H9 (cell line): Measurements from ENCODE around the gene MAPKAPK2. TPM values are rescaled to one million over a fixed set of nuclear protein-coding genes. Genes with fewer than 3 reads are reported as not detected.

ENCODE experiments used
- DNase-seq: peaks from one replicate; pipeline ENCODE4 v3.0.0-alpha.2; 2017
- H2AFZ ChIP-seq: one replicate; pipeline ENCODE4 v1.6.1; 2013; ENCODE audit warnings: mild to moderate bottlenecking, low read length, control low read depth, moderate library complexity
- H2AK5ac ChIP-seq: 2 replicates; pipeline ENCODE4 v1.6.1; 2013; ENCODE audit warnings: low read length, control low read depth, mixed read lengths; ENCODE audit not compliant: insufficient read length
- H2BK120ac ChIP-seq: one replicate; pipeline ENCODE4 v1.6.1; 2013; ENCODE audit warnings: low read depth, mild to moderate bottlenecking, low read length, control low read depth, inconsistent platforms; ENCODE audit not compliant: poor library complexity, severe bottlenecking
- H2BK12ac ChIP-seq: 2 replicates; pipeline ENCODE4 v1.6.1; 2013; ENCODE audit warnings: low read length, control low read depth, mixed read lengths, low read depth; ENCODE audit not compliant: insufficient read length
- H2BK15ac ChIP-seq: 2 replicates; pipeline ENCODE4 v1.6.1; 2013; ENCODE audit warnings: low read depth, low read length, control low read depth
- H2BK20ac ChIP-seq: one replicate; pipeline ENCODE4 v1.6.1; 2013; ENCODE audit warnings: low read depth, mild to moderate bottlenecking, low read length, control low read depth, inconsistent platforms; ENCODE audit not compliant: poor library complexity, severe bottlenecking
- H2BK5ac ChIP-seq: 2 replicates; pipeline ENCODE4 v1.6.1; 2013; ENCODE audit warnings: low read length, control low read depth, mixed read lengths; ENCODE audit not compliant: insufficient read length
- H3K14ac ChIP-seq: 2 replicates; pipeline ENCODE4 v1.6.1; 2013; ENCODE audit warnings: low read length, control low read depth; ENCODE audit not compliant: insufficient read depth
- H3K18ac ChIP-seq: 2 replicates; pipeline ENCODE4 v1.6.1; 2013; ENCODE audit warnings: low read depth, mild to moderate bottlenecking, mixed read lengths, low read length, control low read depth; ENCODE audit not compliant: insufficient read length
- H3K23ac ChIP-seq: 2 replicates; pipeline ENCODE4 v1.6.1; 2013; ENCODE audit warnings: low read length, control low read depth, mixed read lengths, low read depth; ENCODE audit not compliant: insufficient read length
- H3K23me2 ChIP-seq: 2 replicates; pipeline ENCODE4 v1.6.1; 2013; ENCODE audit warnings: low read depth, mild to moderate bottlenecking, mixed read lengths, low read length, control low read depth; ENCODE audit not compliant: insufficient read length, poor library complexity, severe bottlenecking
- H3K27ac ChIP-seq: 2 replicates; pipeline ENCODE4 v1.5.1; 2013; ENCODE audit warnings: low read length, control low read depth, mixed read lengths, low read depth; ENCODE audit not compliant: insufficient read length
- H3K27me3 ChIP-seq: 2 replicates; pipeline ENCODE4 v1.6.1; 2013; ENCODE audit warnings: low read length, control low read depth, inconsistent platforms; ENCODE audit not compliant: insufficient read depth
- H3K4ac ChIP-seq: 2 replicates; pipeline ENCODE4 v1.6.1; 2013; ENCODE audit warnings: low read depth, mild to moderate bottlenecking, control low read depth, inconsistent platforms, low read length, moderate library complexity
- H3K4me1 ChIP-seq: 2 replicates; pipeline ENCODE4 v1.6.1; 2013; ENCODE audit warnings: low read length, control low read depth, inconsistent platforms; ENCODE audit not compliant: insufficient read depth
- H3K4me2 ChIP-seq: 2 replicates; pipeline ENCODE4 v1.6.1; 2013; ENCODE audit warnings: low read length, control low read depth, mixed read lengths; ENCODE audit not compliant: insufficient read length, insufficient read depth
- H3K56ac ChIP-seq: 2 replicates; pipeline ENCODE4 v1.6.1; 2013; ENCODE audit warnings: low read depth, mild to moderate bottlenecking, mixed read lengths, low read length, control low read depth; ENCODE audit not compliant: insufficient read length
- H3K79me1 ChIP-seq: 2 replicates; pipeline ENCODE4 v1.6.1; 2013; ENCODE audit warnings: low read depth, mild to moderate bottlenecking, moderate library complexity, low read length, control low read depth, inconsistent platforms; ENCODE audit not compliant: insufficient read depth, poor library complexity, severe bottlenecking
- H3K79me2 ChIP-seq: 2 replicates; pipeline ENCODE4 v1.6.1; 2013; ENCODE audit warnings: low read length, control low read depth, inconsistent platforms; ENCODE audit not compliant: insufficient read depth
- H3K9ac ChIP-seq: 2 replicates; pipeline ENCODE4 v1.6.1; 2013; ENCODE audit warnings: low read length, control low read depth, mixed read lengths; ENCODE audit not compliant: insufficient read length; ENCODE audit errors: extremely low read depth
- H3K9me3 ChIP-seq: one replicate; pipeline ENCODE4 v1.6.1; 2013; ENCODE audit warnings: low read depth, low read length, inconsistent platforms; ENCODE audit not compliant: control insufficient read depth
- H3T11ph ChIP-seq: one replicate; pipeline ENCODE4 v1.6.1; 2013; ENCODE audit warnings: mild to moderate bottlenecking, low read length, control low read depth, inconsistent platforms
- H4K20me1 ChIP-seq: one replicate; pipeline ENCODE4 v1.6.1; 2013; ENCODE audit not compliant: control insufficient read depth, insufficient read length, insufficient read depth
- H4K5ac ChIP-seq: 2 replicates; pipeline ENCODE4 v1.6.1; 2013; ENCODE audit warnings: low read depth, mild to moderate bottlenecking, mixed read lengths, low read length, control low read depth; ENCODE audit not compliant: insufficient read length
- H4K8ac ChIP-seq: replicated peaks from 2 replicates; pipeline ENCODE4 v1.6.1; 2013; ENCODE audit warnings: low read length, control low read depth, mixed read lengths, low read depth; ENCODE audit not compliant: insufficient read length
- H4K91ac ChIP-seq: 2 replicates; pipeline ENCODE4 v1.6.1; 2013; ENCODE audit warnings: low read depth, mild to moderate bottlenecking, moderate library complexity, mixed read lengths, low read length, control low read depth; ENCODE audit not compliant: insufficient read length
- H3K27ac Mint-ChIP-seq, 3 experiments: 2 replicates in 2 of 3; 3 replicates in 1 of 3; pipeline ENCODE4 v1.8.0; 2020 to 2021; ENCODE audit warnings: mixed read lengths in 3 of 3, mild to moderate bottlenecking in 1 of 3, moderate library complexity in 1 of 3
- H3K27me3 Mint-ChIP-seq: 2 replicates; pipeline ENCODE4 v1.8.0; 2021; ENCODE audit warnings: low read depth, mild to moderate bottlenecking, moderate library complexity, mixed read lengths
- H3K36me3 Mint-ChIP-seq, 3 experiments: 2 replicates in 2 of 3; 3 replicates in 1 of 3; pipeline ENCODE4 v1.8.0; 2020 to 2021; ENCODE audit warnings: low read depth in 3 of 3, mixed read lengths in 3 of 3; ENCODE audit not compliant: insufficient read depth in 1 of 3
- H3K4me1 Mint-ChIP-seq, 2 experiments: 2 replicates each; pipeline ENCODE4 v1.8.0; 2020; ENCODE audit warnings: mixed read lengths in 2 of 2
- H3K4me3 Mint-ChIP-seq, 2 experiments: 2 replicates in 1 of 2; 3 replicates in 1 of 2; pipeline ENCODE4 v1.8.0; 2020 to 2021; ENCODE audit warnings: mild to moderate bottlenecking in 2 of 2, mixed read lengths in 2 of 2, moderate library complexity in 1 of 2
- H3K9me3 Mint-ChIP-seq, 2 experiments: 2 replicates in 1 of 2; 3 replicates in 1 of 2; pipeline ENCODE4 v1.8.0; 2020; ENCODE audit warnings: mild to moderate bottlenecking in 2 of 2, mixed read lengths in 2 of 2, moderate library complexity in 1 of 2
- WGBS: extraction: QIAGEN DNeasy Blood & Tissue Kit; methylation state at CpG from one replicate; pipeline ENCODE4 v1.1.7; 2013; ENCODE audit warnings: missing lambda C conversion rate, low lambda C conversion rate, mixed read lengths; ENCODE audit not compliant: insufficient read length; ENCODE audit errors: extremely low coverage; 5-methylcytosine and 5-hydroxymethylcytosine counted together
- total RNA-seq: library from RNA; stranded (reverse); gene quantifications from 2 replicates; pipeline ENCODE4 v1.2.1, GENCODE V29; 2021
- TF ChIP-seq, protein P1 (sequence below): fragments of 200-600 bp; sonication (generic); conservative IDR thresholded peaks from 3 replicates; pipeline ENCODE4 v1.8.0; 2021; ENCODE audit warnings: antibody characterized with exemption, mild to moderate bottlenecking

Gene MAPKAPK2
- total RNA-seq, 1 experiment from 2014 or later: 50.1 TPM

DNA sequence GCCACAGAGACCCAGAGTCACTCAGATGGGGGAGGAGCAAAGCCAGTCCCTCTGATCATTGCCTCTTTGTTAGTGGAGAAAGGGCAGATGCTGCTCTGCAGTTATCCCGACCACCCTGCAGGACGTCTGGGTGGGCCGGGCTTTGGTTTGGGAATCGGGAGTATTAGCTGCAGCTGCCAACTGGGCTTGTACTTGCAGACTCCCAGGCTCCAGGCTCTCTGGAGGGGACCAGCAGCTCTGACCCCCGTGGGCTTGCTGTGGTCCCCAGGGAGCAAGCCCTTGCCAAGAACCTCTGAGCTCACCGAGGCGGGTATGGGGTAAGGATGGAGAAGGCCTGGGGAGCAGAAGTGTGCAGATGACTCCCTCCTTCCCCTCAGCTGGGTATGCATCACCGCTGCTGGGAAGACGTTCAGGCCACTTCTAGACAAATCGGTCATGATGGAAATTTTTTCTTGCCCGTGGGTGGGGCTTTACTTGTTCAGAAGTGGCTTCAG is 21.6 kb downstream of the MAPKAPK2 start:
- Mint-ChIP-seq H3K27me3 (no peaks in the 10 kb centered on the region), H3K27ac (no peak overlapping the region), H3K36me3 (no peaks in the 10 kb centered on the region), H3K4me3 (no peak overlapping the region), H3K4me1 (peaks cover 73 to 76% of the 10 kb centered on the region in 2 experiments), H3K9me3 (no peaks in the 10 kb centered on the region)
- Histone ChIP-seq H3T11ph (no peak overlapping the region), H2BK12ac (no peak overlapping the region), H4K8ac (no peak overlapping the region), H3K4me1 (peaks cover 19% of the 10 kb centered on the region; the same call in 1 of the 2 replicates), H2BK20ac (no peak overlapping the region), H2AK5ac (no peak overlapping the region), H2BK15ac (no peak overlapping the region), H3K79me2 (peaks cover 4% of the 10 kb centered on the region; the same call in 1 of the 2 replicates), H3K23me2 (no peaks in the 10 kb centered on the region), H3K9me3 (no peaks in the 10 kb centered on the region), H3K56ac (no peak overlapping the region), H2BK5ac (no peak overlapping the region), H3K27me3 (no peaks in the 10 kb centered on the region), H4K20me1 (no peaks in the 10 kb centered on the region), H3K4me2 (no peak overlapping the region), H3K14ac (no peak overlapping the region; the same call in 1 of the 2 replicates), H2AFZ (no peak overlapping the region), H3K4ac (no peak overlapping the region), H3K18ac (no peak overlapping the region), H4K91ac (no peak overlapping the region), H2BK120ac (no peak overlapping the region), H3K23ac (no peak overlapping the region), H3K9ac (no peak overlapping the region), H4K5ac (no peak overlapping the region), H3K79me1 (peaks cover 2% of the 10 kb centered on the region), H3K27ac (no peak overlapping the region)
- no peak for DNase-seq
- TF ChIP-seq, protein P1, sequence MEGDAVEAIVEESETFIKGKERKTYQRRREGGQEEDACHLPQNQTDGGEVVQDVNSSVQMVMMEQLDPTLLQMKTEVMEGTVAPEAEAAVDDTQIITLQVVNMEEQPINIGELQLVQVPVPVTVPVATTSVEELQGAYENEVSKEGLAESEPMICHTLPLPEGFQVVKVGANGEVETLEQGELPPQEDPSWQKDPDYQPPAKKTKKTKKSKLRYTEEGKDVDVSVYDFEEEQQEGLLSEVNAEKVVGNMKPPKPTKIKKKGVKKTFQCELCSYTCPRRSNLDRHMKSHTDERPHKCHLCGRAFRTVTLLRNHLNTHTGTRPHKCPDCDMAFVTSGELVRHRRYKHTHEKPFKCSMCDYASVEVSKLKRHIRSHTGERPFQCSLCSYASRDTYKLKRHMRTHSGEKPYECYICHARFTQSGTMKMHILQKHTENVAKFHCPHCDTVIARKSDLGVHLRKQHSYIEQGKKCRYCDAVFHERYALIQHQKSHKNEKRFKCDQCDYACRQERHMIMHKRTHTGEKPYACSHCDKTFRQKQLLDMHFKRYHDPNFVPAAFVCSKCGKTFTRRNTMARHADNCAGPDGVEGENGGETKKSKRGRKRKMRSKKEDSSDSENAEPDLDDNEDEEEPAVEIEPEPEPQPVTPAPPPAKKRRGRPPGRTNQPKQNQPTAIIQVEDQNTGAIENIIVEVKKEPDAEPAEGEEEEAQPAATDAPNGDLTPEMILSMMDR: no peak
- WGBS: no CpG with 5 or more reads among the region's 11 CpGs
